GM10266 (cell line): ENCODE results near the gene C20orf204.

Experiments
- DNase-seq: peaks from one replicate; pipeline ENCODE4 v3.0.0; 2012; ENCODE audit errors: extremely low spot score
- CTCF ChIP-seq: IDR thresholded peaks from 2 replicates; pipeline ENCODE4 v1.5.1; 2012; ENCODE audit warnings: mild to moderate bottlenecking, low read depth; ENCODE audit not compliant: control insufficient read depth, insufficient read depth; ENCODE audit errors: missing control alignments

C20orf204 gene

GRCh38 chr20:64072498-64073063 is 36.6 kb downstream of the C20orf204 start:
- no peak for DNase-seq
- no peak for TF ChIP-seq CTCF

GRCh38 chr20:64073476-64074183 is 37.6 kb downstream of the C20orf204 start:
- no peak for TF ChIP-seq CTCF
- DNase-seq, result no peak

- TF ChIP-seq CTCF, result no peak
Measured at GRCh38 chr20:64074184-64074789, 38.3 kb downstream of the C20orf204 start.

GRCh38 chr20:64074963-64075362 is 39.0 kb downstream of the C20orf204 start:
- no peak for TF ChIP-seq CTCF
- no peak for DNase-seq

More at GRCh38 chr20:64074184-64074789, 38.3 kb downstream of the C20orf204 start:
- DNase-seq, result no peak

- no peak for DNase-seq
- no peak for TF ChIP-seq CTCF
Measured at GRCh38 chr20:64075556-64075955, 39.6 kb downstream of the C20orf204 start.

- DNase-seq, result no peak
- no peak for TF ChIP-seq CTCF
Measured at GRCh38 chr20:64076061-64076997, 40.3 kb downstream of the C20orf204 start.
